Measurements from ENCODE around the gene EFNA4.
"Not testable (repeated sequence)": the region's sequence is repeated elsewhere in the genome, so short reads cannot be mapped to it uniquely, and the experiment has no call there.

EFNA4 gene

DNA sequence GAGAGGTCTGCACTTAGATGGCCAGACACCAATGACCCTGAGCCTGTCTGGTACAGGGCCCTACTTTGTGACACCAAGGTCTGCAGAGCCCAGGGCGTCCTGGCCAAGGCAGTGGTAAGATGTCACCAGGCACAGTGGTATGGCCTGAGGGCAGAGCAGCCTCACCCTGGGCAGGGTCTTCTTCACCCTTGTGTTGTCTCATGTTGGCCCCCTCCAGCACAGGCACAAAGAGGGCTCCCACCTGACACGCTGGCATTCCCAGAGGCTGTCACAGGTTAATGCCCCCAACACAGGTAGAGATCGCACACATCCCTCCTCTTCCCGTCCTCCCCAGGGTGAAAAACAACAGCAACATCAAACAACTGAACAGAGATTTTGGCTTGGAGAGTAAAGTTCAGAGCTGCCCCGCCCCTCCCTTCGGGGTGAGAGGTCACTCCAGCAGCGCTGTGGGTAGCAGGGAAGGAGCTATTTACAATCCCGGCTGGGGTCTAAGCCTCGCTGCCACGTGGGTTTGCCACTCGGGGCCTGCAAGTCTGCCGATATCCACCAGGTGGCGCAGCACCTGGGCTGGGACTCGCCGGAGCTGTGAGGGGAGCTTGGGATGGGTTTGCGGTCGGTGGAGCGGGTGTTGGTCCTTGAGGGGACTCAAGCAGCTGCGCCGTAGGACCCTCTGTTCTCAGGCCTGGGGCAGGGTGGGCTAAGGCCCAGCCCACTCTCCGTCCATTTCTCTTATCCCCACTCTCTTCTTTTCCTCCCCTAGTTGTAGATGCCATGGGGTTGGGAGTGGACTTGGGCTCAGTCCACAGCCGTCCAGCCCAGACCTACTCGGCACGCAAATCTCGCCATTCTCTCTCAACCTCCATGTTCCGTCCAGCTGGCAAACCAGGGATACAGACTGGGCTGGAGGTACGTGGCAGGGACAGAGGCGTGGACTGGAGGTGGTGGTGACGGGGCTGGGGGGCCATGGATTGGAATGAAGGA, 27.8 kb downstream of the EFNA4 start:
- peak; percentile 88 to 94 for DNase-seq

DNA sequence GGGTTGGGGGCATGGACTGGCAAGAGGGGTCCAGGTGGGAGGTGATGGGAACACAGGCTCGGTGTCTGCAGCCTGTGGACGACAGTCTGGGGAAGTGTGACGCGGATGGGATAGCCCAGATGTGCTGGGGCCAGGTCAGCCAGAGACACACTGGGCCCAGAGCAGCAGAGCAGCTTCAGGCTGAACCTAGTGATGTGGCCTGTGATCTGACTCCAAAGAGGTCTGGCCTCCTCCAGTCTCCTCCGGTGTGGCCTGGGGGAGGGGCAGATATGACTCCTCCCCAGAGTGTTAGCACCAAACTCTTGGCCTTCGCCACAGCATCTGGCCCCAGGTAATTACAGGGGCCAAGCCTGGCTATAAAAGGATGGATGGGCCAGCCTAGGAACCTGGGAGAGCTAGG, 28.6 kb downstream of the EFNA4 start:
- DNase-seq: no peak

DNA sequence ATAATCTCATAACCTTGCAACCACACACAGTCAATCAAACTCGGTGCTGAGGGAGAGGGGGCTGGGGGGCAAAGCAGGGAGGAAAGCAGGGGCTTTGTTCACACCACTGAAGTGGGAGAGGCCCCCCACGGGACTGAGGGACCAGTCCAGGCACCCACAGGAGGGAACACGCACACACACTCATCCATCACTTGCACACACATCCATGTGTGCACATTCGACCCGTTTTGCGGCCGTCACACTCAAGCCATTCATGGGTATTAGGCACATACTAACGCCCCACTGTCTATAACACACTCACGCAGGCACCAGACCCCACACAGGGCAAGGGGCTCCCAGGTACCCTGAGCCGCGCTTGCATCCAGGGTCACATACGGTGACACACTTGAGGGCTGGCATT, 29.1 kb downstream of the EFNA4 start:
- DNase-seq: no peak

- DNase-seq: peak; percentile 83 to 88
These were observed 30.5 kb downstream of the EFNA4 start for GRCh38 chr1:155093911-155094621.

- no peak for DNase-seq
These were observed 31.0 kb downstream of the EFNA4 start for GRCh38 chr1:155094622-155094948.

DNA sequence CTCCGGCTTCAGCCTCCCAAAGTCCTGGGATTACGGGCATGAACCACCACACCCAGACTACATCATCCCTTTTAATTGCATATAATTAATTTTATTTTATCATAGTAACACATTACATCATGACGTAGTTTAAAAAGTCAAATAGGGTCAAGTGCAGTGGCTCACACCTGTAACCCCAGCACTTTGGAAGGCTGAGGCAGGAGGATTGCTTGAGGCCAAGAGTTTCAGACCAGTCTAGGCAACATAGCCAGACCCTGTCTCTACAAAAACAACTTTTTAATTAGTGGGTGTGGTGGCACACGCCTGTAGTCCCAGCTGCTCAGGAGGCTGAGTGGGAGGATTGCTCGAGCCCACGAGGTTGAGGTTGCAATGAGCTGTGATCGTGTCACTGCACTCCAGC, 35.8 kb downstream of the EFNA4 start:
- DNase-seq: no peak

DNA sequence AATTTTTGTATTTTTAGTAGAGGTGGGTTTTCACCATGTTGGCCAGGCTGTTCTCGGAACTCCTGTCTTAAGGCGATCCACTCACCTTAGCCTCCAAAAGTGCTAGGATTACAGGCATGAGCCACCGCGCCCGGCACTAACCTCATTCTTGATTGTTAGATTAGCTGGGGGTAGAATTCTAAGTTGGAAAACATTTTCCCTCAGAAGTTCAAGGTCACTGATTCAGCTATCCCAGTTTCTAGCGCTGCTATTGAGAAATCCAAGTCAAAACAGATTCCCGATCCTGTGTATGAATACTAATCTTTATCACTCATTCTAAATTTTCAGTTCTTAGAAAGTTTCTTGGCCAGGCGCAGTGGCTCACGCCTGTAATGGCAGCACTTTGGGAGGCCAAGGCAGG, 39.8 kb downstream of the EFNA4 start:
- DNase-seq: no peak

DNA sequence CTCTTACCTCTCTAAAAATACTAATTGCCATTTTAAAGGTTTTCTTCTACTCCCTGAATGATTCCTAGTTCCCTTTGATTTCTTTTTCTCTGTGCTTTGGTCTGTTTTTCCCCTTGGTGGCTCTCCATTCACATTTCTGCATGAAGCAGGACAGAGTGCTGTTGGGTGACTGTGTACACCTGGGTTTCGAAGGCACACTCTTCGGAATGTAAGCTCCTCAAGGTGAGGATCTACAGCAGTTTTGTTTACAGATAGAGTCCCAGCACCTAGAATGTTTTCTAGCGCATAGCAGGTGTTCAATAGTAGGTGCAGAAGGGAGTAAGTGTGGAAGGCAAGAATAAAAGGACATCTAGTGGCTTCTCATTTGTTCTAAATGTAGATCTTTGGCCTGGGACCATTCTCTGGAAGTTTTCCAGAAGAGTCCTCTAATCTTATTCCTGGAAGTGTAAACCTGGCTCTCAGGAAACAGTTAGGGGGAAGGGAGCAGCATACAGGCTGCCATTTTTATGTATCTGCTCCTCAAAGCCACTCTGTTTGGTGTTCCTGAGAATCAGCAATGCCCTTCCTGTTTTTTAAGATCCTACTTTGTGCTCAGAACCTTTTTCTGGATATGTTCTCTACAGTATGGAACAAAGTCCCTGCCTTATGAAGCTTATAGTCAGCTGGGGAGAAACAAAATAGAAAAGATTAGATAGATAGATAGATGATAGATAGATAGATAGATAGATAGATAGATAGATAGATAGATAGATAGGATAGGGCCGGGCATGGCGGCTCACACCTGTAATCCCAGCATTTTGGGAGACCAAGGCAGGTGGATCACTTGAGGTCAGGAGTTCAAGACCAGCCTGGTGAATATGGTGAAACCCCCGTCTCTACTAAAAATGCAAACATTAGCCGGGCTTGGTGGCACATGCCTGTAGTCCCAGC, 41.3 kb downstream of the EFNA4 start:
- no peak for DNase-seq

DNA sequence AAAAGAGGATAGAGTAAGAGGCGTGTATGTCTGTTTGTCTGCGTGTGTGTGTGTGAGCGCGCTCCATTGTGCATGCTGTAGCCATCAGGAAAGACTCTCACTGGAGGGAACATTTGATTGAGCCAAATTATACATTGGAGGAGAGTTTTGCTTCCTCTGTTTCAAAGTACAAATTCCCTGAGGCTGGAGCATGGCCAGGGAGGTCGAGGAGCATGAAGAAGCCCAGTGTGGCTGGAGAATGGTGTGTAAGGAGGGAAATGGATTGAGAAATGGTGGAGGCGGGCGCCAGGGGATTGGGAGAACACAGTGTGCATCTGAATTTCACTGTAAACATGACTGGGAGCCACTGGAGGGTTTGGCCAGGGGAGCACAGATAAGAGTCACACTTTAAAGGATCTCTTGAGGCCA, 42.1 kb downstream of the EFNA4 start:
- no peak for DNase-seq

GRCh38 chr1:155106862-155107261, 43.3 kb downstream of the EFNA4 start:
- DNase-seq: peak; percentile 25 to 49

- DNase-seq: no peak
These were observed 44.0 kb downstream of the EFNA4 start for GRCh38 chr1:155107309-155108264.

DNA sequence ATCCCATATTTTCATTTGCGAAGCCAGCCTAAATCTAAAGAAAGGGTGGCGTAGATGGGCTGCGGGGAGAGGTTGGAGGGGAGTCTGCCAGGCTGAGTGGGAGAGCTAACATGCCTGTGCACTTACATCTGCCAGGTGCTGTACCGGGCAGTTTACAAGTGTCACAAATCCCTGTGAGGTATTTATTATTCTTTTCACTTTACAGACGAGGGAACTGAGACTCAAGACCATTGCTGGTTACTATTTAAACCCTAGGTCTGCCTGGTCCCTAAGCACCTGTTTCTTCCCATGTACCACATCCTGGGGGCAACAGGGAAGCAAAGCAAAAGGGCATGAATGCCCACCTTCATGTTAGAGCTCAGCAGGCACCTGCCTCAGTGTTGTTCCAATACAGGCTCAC, 44.8 kb downstream of the EFNA4 start:
- DNase-seq: no peak

DNA sequence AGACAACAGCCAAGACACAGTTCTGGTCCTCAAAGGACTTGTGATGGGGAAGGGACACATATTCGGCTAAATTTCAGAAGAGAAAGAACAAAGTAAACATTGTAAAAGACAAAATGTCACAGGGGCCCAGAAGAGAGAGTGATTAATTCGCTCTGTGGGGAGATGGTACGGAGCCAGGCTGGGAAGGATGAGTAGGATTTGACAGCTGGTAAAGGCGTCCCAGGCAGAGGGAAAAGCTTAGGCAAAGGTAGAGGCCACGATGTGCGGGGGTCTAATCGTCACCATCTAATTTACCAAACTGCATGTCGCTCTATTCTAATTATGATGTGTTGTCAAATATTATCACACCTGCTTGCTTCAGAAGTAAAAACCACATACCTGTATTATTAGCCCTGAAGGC, 46.8 kb downstream of the EFNA4 start:
- DNase-seq: no peak

- DNase-seq: no peak
These were observed 47.3 kb downstream of the EFNA4 start for GRCh38 chr1:155110826-155111225.

GRCh38 chr1:155113450-155113980, 50.0 kb downstream of the EFNA4 start:
- no peak for DNase-seq

DNA sequence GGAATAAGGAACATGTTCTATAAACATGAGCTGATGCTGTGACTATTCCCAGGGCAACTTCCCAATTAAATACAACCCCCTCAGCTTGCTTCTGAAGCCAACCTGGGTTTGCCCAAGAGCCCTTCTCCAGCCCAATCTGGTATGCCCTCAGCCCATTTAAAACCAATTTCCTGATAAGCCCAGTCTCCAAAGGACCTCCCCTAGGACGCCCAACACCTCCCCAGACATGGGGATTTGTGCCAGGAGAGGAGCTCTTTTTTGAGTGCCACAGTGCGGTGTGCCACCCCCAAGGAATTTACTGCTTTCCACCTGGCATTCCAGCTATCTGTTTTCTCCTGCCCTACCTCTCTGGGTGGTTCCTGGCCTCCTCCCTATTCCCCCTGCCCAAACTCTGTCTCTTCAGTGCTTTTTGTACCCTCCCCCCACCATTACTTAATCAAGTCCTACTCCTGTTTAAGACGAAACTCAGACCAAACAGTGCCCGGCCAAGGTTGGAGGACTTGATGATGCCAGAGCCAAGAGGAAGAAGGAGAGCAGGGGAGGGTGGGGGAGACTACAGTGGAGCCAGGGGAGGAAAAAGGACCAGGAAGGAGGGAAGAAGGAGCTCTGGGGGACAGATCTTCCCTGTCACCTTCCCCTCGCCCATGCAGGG, 52.7 kb downstream of the EFNA4 start:
- DNase-seq: no peak

DNA sequence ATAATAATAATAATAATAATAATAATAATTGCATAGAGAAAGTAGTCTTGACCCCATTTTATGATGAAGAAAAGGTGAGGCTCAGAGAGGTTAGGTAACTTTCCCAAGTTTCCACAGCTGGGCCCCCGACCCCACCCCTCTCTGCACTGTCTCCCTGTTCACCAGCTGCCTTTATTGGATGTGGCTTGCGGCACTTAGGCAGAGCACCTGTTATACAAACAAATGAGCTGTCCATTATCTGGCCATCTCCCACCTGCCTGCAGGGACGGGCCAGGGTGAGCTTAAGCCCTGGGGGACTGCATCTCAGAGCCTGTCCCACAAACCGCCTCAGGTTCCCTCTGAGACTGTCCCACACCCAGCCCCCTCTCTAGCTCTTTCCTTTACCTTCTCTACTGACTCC, 54.1 kb downstream of the EFNA4 start:
- DNase-seq: peak in 1 of 2 experiments; percentile 77

GRCh38 chr1:155118090-155118489, 54.5 kb downstream of the EFNA4 start:
- not testable (repeated sequence) for DNase-seq

Data from SHP77 (cell line).